Measurements from ENCODE around the gene RRM2. TPM values are rescaled to one million over a fixed set of nuclear protein-coding genes. Genes with fewer than 3 reads are reported as not detected.
"Not testable (repeated sequence)": the region's sequence is repeated elsewhere in the genome, so short reads cannot be mapped to it uniquely, and the experiment has no call there.

Gene RRM2
- total RNA-seq, 1 donor from 2014 or later, result 8.4 TPM

DNA sequence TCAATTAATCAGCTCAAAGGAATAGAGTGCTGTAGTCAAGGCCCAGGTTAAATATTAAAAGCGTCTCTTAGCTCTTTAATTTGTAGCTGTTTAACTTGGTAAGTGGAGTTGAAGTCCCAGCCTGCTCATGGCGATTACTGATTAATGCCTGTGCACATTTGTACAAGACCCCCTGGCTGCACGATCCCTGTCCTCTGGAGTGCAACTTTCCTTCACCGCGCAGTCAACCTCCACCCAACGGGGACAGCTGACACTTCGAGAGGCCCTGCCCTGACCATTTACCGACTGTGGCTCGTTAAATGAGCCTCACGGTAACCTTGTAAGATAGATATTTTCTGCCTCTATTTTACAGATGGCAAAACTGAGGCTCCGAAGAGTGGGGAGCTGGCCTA, 36.9 kb upstream of the RRM2 start:
- no peak for ATAC-seq

DNA sequence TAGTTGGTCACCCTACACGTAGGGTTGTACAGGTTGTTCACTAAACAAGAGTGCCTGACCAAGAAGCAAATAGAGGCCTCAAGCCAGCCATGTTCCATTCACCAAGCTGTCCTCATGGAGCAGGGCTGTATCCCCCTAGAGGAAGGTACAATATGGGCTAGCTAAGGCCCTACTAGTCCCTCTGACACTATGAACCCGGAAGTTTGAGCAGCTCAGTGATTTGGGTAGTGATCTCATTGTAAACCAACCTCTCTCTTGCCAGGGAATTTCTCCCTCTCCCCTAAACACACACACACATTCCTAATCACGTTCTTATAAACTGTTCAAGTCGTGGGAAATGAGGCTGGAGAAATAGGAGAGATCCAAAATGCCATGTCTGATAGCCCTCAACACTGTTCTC, 35.6 kb upstream of the RRM2 start:
- H3K4me3 ChIP-seq, result no peak overlapping the region
- no peak overlapping the region for H3K27ac ChIP-seq

More for the DNA sequence above, 36.9 kb upstream of the RRM2 start:
- H3K4me1 ChIP-seq, result peaks cover 6% of the 10 kb centered on the region
- H3K27ac ChIP-seq, result no peak overlapping the region
- no peak for TF ChIP-seq CTCF (IDR thresholded peaks at IDR 0.05)
- H3K27me3 ChIP-seq (ENCODE audit: low read depth), result peaks cover 46% of the 10 kb centered on the region
- intact Hi-C loops (cut with DNase I), result no loop called here
- H3K9me3 ChIP-seq, result no peaks in the 10 kb centered on the region
- no peaks in the 10 kb centered on the region for H3K36me3 ChIP-seq
- no peak overlapping the region for H3K4me3 ChIP-seq
- DNase-seq, result no peak

DNA sequence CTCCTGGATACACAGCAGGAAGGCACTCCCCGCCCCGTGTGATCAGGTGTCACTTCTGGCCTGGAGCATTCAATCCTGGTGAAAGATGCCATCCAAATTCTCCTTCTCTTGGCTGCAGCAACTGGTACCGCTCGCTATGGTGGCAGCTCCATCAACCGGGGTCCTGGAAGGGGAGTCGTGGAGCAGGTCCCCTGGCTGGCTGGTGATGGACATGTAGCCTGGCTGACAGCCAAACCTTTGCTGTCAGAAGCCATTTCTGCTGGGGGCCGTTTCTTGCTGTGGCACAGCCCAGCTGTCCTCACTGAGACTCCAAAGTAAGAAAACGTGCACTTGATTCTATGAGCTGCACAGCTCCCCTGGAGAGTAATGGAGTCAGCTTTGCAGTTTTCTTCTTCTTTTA, 35.2 kb upstream of the RRM2 start:
- no peak overlapping the region for H3K27ac ChIP-seq
- peaks cover 8% of the 10 kb centered on the region for H3K4me1 ChIP-seq
- H3K4me3 ChIP-seq, result no peak overlapping the region
- H3K9me3 ChIP-seq, result no peaks in the 10 kb centered on the region
- ATAC-seq (no peak), DNase-seq (no peak)
- intact Hi-C loops (cut with DNase I), result no loop called here
- peaks cover 42% of the 10 kb centered on the region for H3K27me3 ChIP-seq (ENCODE audit: low read depth)
- H3K36me3 ChIP-seq, result no peaks in the 10 kb centered on the region
- no peak for TF ChIP-seq CTCF (IDR thresholded peaks at IDR 0.05)

More for the DNA sequence above, 35.6 kb upstream of the RRM2 start:
- H3K36me3 ChIP-seq, result no peaks in the 10 kb centered on the region
- ATAC-seq, result peak; percentile 16 to 42
- no peak for DNase-seq
- no peak for TF ChIP-seq CTCF (IDR thresholded peaks at IDR 0.05)
- H3K9me3 ChIP-seq, result no peaks in the 10 kb centered on the region
- H3K4me1 ChIP-seq, result peaks cover 8% of the 10 kb centered on the region
- intact Hi-C loops (cut with DNase I), result no loop called here
- peaks cover 45% of the 10 kb centered on the region for H3K27me3 ChIP-seq (ENCODE audit: low read depth)

- intact Hi-C loops (cut with DNase I), result no loop called here
- H3K4me1 ChIP-seq, result peaks cover 8% of the 10 kb centered on the region
- ATAC-seq (no peak), DNase-seq (no peak)
- H3K27ac ChIP-seq, result no peak overlapping the region
- no peak for TF ChIP-seq CTCF (IDR thresholded peaks at IDR 0.05)
- H3K27me3 ChIP-seq (ENCODE audit: low read depth), result peaks cover 42% of the 10 kb centered on the region
- no peaks in the 10 kb centered on the region for H3K9me3 ChIP-seq
- no peak overlapping the region for H3K4me3 ChIP-seq
- H3K36me3 ChIP-seq, result no peaks in the 10 kb centered on the region
Measured at GRCh38 chr2:10089565-10090190, 32.9 kb upstream of the RRM2 start.

DNA sequence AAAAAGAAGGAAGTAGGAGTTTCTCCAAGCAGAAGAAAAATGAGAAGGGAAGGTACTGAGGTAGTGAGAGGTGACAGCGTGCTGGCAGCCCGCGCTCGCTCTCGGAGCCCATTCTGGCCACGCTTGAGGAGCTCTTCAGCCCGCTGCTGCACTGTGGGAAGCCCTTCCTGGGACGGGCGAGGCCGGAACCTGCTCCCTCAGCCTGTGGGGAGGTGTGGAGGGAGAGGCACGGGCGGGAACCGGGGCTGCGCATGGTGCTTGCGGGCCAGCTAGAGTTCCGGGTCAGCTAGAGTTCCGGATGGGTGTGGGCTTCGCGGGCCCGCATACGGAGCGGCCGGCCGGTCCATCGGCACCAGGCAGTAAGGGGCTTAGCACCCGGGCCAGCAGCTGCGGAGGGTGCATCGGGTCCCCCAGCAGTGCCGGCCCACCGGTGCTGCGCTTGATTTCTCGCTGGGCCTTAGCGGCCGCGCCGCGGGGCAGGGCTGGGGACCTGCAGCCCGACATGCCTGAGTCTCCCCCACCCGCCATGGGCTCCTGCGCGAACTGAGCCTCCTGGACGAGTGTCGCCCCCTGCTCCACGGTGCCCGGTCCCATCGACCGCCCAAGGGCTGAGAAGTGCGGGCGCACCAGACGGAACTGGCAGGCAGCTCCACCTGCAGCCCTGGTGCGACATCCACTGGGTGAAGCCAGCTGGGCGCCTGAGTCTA, 31.2 kb upstream of the RRM2 start:
- peak overlapping the region; percentile 37 for H3K4me3 ChIP-seq
- H3K4me1 ChIP-seq, result peaks cover 8% of the 10 kb centered on the region
- peaks cover 41% of the 10 kb centered on the region for H3K27me3 ChIP-seq (ENCODE audit: low read depth)
- H3K36me3 ChIP-seq, result no peaks in the 10 kb centered on the region
- no peak for TF ChIP-seq CTCF (IDR thresholded peaks at IDR 0.05)
- peak; percentile 60 for DNase-seq
- H3K9me3 ChIP-seq, result no peaks in the 10 kb centered on the region
- intact Hi-C loops (cut with DNase I), result no loop called here
- no peak overlapping the region for H3K27ac ChIP-seq
- peak; percentile 59 to 86 for ATAC-seq

DNA sequence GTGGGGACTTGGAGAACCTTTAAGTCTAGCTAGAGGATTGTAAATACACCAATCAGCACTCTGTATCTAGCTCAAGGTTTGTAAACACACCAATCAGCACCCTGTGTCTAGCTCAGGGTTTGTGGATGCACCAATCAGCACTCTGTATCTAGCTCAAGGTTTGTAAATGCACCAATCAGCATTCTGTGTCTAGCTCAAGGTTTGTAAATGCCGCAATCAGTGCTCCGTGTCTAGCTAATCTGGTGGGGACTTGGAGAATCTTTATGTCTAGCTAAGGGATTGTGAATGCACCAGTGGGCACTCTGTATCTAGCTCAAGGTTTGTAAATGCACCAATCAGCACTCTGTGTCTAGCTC, 30.7 kb upstream of the RRM2 start:
- H3K4me1 ChIP-seq; H3K4me3 ChIP-seq; H3K27ac ChIP-seq; H3K36me3 ChIP-seq; DNase-seq; ATAC-seq; H3K9me3 ChIP-seq; intact Hi-C loops (cut with DNase I): not testable (repeated sequence)
- H3K27me3 ChIP-seq (ENCODE audit: low read depth), result peaks cover 41% of the 10 kb centered on the region
